Fibroblast of villous mesenchyme (primary cell): Measurements from ENCODE around the gene BPIFB2. TPM values are rescaled to one million over a fixed set of nuclear protein-coding genes. Genes with fewer than 3 reads are reported as not detected.

Experiments
- DNase-seq: peaks from one replicate; pipeline ENCODE4 v3.0.0-alpha.2; 2010; ENCODE audit warnings: low read depth
- H3K4me3 ChIP-seq: 2 replicates; pipeline ENCODE4 v1.5.1; 2011; ENCODE audit warnings: low read depth, mild to moderate bottlenecking, low read length
- CTCF ChIP-seq: IDR thresholded peaks from 2 replicates; pipeline ENCODE4 v1.5.1; 2012; ENCODE audit warnings: low read depth, mild to moderate bottlenecking, low read length; ENCODE audit not compliant: insufficient read depth
- total RNA-seq: library from RNA; depleted of rRNA; stranded (reverse); fragments of >200 nt; gene quantifications from 2 replicates; pipeline ENCODE4 v1.2.3, GENCODE V29; 2012

Gene BPIFB2
- total RNA-seq, 1 donor, result not detected

GRCh38 chr20:33015700-33016580, 8.4 kb downstream of the BPIFB2 start:
- TF ChIP-seq CTCF, result no peak
- no peak overlapping the region for H3K4me3 ChIP-seq
- no peak for DNase-seq

DNA sequence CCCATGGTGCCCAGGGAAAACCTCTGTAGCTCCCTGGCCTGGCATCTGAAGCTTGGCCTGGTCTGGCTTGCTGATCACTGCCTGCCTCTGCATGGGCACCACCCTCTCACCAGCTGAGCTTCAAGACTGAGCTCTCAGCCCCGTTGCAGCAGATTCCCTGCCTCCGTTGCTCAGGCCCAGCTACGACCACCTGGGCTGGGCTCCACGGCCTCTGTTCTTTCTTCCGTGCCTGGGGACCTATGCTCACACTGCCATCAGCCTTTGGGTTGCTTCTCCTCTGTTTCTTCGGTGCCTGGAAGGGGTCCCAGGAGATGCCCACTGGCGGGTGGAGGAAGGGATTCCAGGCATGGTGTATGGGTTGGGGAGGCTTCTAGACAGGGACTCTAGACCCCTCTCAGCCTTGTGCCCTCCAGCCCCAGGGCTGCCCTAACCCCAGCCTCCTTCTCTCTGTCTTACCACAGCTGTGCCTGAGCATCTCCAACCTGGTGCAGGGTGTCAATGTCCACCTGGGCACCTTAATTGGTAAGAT, 9.1 kb downstream of the BPIFB2 start:
- H3K4me3 ChIP-seq, result no peak overlapping the region
- TF ChIP-seq CTCF, result no peak
- no peak for DNase-seq

DNA sequence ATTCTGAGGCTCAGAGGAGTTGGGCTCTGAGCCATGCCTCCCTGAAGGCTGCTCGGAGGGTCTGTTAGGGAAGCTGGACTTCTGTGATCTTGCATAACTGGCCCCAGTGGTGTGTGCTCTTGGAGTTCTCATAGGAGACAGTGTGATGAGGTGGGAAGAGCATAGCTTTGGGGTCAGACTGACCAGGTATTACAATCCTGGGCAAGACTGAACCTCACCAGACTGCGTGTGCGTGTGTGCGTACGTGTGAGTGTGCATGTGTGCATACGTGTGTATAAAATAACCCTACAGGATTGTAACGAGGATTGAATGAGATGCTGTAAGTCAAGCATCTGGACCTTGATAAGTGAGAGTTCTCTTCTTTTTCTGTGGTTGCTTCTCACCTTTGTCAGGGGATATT, 10.0 kb downstream of the BPIFB2 start:
- DNase-seq, result no peak
- no peak for TF ChIP-seq CTCF
- H3K4me3 ChIP-seq, result no peak overlapping the region

- no peak for TF ChIP-seq CTCF
- no peak overlapping the region for H3K4me3 ChIP-seq
- no peak for DNase-seq
Measured at GRCh38 chr20:33018169-33018931, 10.8 kb downstream of the BPIFB2 start.

- no peak overlapping the region for H3K4me3 ChIP-seq
- DNase-seq, result no peak
Measured at GRCh38 chr20:33019465-33020277, 12.2 kb downstream of the BPIFB2 start.

More at GRCh38 chr20:33019465-33020277, 12.2 kb downstream of the BPIFB2 start:
- TF ChIP-seq CTCF, result no peak
